Superior temporal gyrus (tissue), 1 donor: ENCODE data around the gene BNIPL.

Source experiments
- DNase-seq: peaks from one replicate; pipeline ENCODE4 v3.0.0-alpha.2; 2016; ENCODE audit errors: extremely low spot score

The BNIPL gene

DNA sequence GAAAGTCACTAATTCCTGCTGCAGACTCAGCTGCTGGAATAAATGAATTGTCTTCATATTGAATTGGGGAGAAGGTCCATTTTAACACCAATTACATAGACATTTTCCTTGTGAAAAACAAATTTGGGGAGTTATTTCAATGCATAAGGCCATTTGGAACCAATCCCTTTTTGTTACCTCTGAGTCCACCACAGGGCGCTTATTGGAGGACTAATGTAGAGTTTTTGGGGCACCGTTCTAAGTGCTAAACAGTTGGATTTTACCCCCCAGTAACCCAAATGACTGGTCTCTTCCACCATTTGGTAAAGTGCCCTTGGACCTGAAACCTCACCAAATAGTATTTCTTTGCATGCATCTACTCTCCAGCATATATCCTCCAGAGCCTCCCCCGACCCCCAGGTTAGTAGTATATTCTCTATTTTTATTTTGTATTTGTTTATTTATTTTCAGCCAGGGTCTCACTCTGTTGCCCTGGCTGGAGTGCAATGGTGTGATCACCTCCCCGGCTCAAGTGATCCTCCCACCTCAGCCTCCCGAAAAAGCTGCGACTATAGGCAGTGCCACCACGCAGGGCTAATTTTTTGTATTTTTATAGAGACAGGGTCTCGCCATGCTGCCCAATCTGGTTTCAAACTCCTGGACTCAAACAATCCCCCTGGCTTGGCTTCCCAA lies 26.6 kb upstream of the BNIPL start:
- DNase-seq: peak; percentile 2

DNA sequence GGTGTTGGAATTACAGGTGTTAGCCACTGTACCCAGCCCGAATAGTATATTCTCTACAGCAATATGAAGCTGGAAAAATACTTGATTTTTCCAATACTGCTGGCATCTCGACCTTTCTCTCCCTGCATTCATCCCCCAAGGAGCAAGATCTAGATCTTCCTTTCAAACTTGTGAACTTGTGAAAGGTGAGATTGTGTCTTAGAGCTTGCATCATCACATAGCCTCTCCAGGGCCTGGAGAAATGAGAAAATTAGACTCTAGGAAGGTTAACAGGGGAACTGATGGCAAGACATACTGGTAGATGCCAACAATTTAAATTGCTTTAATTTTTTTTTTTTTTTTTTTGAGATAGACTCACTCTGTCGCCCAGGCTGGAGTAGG lies 26.1 kb upstream of the BNIPL start:
- DNase-seq: peak; percentile 2

DNA sequence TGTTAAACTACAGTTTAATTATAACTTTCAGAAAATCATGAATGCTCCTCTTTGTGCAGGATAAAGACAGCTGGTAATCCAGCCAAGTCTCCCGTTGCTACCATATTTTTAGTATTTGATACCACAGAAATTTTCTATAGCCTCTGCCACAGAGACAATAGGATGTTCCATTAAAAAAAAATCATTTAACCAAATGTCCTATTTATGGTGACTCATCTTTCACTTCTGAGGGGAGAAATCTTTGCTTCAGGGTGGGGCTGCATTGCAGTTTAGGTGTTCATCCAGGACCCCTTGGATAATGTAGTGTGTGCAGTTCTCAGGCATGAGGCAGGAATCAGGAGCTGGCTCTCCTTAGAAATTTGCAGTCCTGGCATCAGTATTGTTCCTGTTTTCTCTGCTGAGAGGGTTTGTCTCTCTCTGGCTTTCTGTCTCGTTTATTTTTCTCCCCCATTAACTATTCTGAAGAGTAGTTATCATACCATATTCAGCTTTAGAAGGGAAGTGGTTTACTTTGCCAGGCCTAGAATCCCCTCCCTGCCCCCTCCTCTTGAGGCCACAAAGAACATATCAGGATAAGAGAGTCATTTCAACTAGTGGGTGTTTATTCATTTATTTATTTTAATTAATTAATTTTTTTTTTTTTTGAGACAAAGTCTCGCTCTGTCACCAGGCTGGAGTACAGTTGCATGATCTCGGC lies 25.1 kb upstream of the BNIPL start:
- DNase-seq: peak; percentile 7

DNA sequence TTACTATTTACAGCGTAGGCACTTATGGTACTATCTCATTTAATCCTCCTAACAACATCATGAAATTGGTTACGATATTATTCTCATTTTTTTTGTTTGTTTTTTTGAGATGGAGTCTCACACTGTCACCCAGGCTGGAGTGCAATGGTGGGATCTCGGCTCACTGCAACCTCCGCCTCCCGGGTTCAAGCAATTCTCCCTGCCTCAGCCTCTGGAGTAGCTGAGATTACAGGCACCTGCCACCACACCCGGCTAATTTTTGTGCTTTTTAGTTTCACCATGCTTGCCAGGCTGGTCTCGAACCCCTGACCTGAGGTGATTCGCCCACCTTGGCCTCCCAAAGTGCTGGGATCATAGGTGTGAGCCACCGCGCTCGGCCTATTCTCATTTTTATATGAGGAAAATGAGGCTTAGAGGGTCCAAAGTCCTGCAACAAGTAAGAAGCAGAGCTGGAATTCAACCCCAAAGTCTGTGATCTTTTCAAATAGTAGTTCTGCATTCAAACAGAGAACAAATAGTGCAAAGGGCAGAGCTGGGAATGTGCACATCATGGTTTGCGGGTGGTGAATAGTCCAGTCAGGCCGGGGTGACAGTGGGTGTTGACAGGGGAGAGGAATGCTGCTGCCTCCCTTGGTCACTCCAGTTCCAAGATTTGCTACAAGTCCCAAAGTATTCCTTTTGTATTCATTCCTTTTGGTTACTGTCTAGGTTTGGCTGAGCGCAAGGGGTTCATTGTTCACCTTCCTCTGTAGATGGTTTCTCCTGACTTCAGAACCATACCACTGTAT lies 23.5 kb upstream of the BNIPL start:
- DNase-seq: no peak

DNA sequence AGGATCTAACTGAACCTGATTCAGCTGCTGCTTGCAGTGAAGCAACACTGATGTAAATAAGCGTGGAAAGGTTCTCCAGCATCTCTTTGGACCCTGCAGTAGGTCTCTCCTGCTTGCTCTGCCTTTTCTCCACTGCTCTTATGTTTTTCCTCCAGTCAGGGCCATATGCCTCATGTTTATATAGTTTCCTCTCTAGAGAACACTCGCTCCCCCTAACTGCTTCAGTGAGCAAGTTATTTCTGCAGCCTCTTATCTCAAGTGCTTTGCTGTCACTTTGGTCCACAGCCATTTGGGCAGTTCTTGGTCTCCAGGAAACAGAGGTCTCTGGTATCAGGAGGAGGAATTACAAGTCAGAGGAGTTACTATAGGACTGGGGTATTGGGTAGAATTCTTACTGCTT lies 22.9 kb upstream of the BNIPL start:
- peak; percentile 6 for DNase-seq

DNA sequence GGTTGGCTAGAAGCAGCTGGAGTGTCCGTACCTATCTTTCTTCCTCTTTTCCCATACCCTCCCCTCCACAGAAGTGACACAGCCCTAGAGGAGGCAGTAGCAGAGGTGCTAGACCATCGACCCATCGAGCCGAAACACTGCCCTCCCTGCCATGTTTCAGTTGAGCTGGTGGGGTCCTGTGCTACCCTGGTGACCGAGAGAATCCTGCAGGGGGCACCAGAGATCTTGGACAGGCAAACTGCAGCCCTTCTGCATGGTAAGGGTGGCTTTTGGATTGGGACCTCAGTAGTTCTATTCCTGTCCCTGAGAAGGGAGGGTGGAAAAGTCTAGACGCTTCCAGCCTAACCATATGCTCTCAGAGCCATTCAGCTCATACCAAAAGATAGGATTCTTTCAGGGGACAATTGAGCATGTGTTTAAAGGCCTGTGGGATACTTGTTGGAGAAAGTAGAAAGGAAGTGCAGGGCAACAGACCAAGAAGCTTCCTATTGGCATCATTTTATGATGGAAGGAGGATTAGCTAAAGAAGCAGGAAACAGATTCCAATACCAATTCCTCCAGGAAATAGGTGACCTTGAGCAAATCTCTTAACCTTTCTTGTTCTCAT lies 11.7 kb upstream of the BNIPL start:
- DNase-seq: peak; percentile 85

DNA sequence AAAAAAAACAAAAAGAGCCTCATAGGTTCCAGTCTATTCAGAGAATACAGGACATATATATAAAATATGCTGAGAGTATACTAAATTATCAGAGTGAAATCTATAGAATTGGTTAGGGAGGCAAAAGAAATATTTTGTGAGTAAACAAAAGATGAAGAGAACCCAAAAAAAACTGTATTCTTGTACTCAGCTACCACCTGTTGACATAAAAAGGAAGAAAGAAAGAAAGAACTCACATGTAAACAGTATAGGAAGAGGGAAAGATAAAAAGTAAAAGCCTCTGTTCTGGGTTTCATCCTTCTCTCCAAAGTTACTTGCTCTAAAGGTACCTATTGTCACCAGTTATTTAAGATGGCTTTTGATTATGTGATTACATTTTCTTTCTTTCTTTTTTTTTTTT lies 9.9 kb upstream of the BNIPL start:
- DNase-seq: no peak

DNA sequence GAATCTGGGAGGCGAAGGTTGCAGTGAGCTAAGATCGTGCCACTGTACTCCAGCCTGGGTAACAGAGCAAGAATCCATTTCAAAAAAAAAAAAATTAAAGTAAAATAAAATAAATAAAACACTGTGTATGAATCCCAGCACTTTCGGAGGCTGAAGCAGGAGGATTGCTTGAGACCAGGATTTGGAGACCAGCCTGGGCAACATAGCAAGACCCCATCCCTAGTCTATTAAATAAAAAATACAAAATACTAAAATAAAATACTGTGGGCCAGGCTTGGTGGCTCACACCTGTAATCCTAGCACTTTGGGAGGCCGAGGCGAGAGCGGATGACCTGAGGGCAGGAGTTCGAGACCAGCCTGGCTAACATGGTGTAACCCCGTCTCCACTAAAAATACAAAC lies 4.2 kb upstream of the BNIPL start:
- no peak for DNase-seq

DNA sequence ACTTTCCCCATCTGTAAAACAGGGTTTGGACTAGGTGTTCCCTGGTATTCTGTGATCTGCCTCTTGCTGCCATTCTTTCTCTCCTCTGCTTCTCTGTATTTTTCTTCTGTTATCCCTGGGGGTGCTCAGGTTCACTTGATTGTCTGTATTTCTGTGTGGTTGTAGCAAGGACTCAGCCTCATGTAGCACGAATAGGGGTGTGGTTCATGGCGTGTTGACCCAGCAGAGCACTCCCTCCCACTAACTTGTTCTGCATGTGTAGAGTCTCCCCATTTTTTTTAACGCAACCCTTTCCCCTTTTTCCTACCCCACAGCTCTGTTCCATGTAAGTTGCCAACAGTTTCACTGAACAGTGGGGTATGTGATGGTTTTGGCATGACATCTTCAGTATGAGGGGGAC lies 1.2 kb upstream of the BNIPL start:
- DNase-seq: no peak

DNA sequence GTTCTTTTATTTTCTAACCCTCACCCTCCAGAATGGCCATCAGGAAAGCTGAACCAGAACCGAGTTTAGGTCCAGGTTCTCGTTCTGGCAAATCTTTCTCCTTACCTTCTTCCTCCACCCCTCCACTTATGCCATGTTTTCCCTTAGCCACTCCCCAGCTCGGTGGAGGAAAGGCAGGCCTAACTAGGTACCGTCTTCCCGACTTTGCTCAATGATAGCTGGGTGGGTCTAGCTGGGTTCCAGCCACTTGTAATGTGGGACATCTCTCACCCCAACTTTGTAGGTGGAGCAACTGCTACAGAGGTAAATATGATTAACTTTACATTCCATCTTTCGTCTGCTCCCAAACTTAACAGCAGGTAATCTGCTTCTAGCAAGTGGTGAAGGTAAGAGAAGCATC lies 646 bp downstream of the BNIPL start:
- DNase-seq: no peak

DNA sequence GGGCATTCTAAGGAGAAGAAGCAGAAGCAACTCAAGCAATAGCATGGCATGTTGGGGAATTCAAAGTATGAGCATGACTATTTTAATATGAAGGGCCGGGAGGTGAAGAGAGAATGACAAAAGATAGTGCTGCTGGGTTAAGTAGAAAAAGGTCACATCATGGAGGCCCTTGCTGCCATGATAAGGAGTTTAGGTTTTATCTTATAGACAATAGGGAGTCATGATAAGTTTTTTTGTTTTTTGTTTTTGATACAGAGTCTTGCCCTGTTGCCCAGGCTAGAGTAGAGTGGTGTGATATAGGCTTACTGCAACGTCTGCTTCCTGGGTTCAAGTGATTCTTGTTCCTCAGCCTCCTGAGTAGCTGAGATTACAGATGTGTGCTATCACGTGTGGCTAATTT lies 3.1 kb downstream of the BNIPL start:
- no peak for DNase-seq

DNA sequence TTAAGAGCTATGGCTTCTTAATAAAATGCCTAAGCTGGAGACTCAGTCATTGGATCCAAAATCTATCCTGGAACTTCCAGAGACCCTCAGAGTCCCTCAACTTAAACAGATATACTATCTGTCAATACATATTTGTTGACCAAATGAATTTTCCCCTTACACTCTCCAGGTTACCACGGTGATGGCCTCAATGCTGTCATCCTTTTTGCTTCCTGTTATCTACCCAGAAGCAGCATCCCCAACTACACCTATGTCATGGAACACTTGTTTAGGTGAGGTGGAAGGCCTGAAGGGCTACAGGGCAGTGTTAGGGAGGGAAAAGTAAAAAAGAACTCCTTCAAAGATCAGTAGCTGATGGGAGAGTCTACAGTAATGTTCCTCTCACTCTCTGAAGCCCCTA lies 6.8 kb downstream of the BNIPL start:
- DNase-seq: no peak

DNA sequence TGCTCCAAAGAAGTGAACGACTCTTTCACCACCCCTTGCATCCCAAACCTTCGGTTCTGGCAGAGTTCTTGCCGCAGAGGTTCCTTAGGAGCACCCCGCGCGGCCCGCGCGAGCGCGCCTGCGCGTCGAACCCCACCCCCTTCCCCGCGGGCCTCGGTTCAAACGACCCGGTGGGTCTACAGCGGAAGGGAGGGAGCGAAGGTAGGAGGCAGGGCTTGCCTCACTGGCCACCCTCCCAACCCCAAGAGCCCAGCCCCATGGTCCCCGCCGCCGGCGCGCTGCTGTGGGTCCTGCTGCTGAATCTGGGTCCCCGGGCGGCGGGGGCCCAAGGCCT lies 11.2 kb downstream of the BNIPL start, which contains the start of gene C1orf56:
TSS of gene C1orf56 (plus strand) at position 161 of the 334 bp plus-strand sequence. CDS start at position 258, 97 bp downstream.
- DNase-seq: no peak

DNA sequence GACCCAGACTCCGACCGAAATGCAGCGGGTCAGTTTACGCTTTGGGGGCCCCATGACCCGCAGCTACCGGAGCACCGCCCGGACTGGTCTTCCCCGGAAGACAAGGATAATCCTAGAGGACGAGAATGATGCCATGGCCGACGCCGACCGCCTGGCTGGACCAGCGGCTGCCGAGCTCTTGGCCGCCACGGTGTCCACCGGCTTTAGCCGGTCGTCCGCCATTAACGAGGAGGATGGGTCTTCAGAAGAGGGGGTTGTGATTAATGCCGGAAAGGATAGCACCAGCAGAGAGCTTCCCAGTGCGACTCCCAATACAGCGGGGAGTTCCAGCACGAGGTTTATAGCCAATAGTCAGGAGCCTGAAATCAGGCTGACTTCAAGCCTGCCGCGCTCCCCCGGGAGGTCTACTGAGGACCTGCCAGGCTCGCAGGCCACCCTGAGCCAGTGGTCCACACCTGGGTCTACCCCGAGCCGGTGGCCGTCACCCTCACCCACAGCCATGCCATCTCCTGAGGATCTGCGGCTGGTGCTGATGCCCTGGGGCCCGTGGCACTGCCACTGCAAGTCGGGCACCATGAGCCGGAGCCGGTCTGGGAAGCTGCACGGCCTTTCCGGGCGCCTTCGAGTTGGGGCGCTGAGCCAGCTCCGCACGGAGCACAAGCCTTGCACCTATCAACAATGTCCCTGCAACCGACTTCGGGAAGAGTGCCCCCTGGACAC lies 11.7 kb downstream of the BNIPL start:
- DNase-seq: peak; percentile 63

DNA sequence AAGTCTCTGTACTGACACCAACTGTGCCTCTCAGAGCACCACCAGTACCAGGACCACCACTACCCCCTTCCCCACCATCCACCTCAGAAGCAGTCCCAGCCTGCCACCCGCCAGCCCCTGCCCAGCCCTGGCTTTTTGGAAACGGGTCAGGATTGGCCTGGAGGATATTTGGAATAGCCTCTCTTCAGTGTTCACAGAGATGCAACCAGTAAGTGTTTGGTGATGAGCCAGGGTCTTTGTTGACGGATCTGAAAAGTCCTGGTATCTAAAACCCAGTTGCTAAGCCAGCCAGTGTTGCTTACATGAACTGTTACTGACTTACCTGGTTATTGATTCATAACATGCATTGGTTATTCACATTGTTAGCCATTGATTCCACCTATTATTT lies 12.3 kb downstream of the BNIPL start:
- DNase-seq: peak; percentile 25

DNA sequence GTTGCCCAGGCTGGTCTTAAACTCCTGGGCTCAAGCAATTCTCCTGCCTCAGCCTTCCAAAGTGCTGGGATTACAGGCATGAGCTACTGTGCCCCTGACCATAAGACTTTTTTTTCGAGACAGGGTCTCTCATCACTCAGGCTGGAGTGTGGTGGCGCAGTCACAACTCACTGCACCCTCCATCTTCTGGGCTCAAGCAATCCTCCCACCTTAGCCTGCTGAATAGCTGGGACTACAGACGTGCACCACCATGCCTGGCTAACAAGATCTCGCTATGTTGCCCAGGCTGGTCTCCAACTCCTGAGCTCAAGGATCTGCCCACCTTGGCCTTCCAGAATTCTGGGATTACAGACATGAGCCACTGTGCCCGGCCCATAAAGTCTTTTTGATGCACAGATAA lies 13.1 kb downstream of the BNIPL start:
- DNase-seq: no peak

DNA sequence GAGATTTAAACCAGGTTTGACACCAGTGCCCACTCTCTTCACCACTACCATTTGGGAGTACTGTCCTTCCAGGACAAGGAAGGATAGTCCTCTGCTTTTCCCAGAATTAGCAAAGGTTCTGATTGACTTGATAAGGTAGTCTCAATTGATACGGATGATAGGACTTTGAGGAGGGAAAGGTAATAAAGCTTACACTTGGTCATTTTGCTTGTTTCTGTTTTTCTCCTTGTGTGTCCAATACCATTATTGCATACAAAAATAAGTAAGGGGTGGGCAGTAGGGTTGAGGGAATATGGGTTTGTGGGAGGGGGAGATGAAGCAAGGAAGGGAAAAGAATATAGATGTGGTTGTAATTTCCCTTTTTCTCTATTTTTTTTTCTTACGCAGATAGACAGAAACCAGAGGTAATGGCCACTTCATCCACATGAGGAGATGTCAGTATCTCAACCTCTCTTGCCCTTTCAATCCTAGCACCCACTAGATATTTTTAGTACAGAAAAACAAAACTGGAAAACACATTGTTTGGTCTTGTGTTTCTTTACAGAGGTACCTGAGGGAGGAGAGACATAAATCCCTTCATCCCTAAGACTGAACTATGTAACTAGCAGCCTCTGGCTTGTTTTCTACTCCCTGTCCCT lies 13.8 kb downstream of the BNIPL start:
- no peak for DNase-seq

DNA sequence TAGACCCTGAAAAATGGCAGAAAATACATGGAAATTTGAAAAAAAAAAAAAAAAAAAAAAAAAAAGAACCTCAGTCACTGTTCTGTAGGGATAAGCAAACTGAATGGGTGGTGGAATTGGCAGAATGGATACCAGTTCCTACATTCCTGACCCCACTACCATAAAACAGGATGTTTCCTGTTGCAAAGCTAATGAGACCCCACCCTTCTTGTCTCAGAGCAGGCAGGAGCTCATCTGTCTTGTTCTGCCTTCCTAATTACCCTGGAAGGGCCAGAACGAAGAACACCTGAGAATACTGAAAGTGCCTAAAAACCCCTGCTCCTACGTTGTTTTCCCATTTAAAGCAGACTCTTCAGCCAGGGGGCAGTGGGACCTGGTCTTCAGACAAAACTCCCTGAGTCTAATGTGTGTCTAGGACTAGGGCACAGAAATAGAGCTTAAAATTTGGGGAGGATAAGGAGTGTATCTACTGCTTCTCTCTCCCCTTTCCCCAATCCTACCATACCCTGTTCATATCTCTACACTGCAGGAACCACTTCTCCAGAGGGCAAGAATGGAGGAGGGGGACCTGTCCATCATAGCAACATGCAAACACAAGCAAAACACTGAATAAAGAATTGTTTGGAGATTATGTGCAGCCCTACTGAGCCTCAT lies 15.1 kb downstream of the BNIPL start:
- no peak for DNase-seq

DNA sequence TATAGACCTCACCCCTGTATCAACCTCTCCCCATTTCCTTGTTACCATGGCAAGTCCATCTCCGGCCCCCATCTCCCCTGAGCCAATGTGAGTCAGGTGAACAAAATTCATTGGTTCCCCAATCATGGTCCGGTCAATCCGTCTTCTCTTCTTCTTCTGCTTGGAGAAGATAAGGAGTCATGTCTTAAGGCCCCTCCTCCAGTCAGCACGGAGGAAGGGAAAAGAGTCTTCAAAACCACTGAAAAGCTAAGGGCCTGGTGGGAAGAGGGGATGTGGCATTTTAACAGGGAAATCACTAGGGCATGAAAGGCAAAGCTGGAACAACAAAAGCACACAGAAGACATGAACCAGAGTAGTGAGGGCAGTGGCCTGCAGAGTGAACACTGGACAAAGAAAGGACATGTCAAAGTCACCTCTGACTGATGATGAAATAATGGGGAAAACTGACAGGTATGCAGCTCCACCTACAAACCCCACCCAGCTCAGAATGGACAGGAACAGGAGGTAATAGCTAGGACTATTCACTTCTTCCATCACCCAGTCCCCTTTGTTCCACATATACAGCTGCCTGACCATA lies 18.7 kb downstream of the BNIPL start:
- no peak for DNase-seq

DNA sequence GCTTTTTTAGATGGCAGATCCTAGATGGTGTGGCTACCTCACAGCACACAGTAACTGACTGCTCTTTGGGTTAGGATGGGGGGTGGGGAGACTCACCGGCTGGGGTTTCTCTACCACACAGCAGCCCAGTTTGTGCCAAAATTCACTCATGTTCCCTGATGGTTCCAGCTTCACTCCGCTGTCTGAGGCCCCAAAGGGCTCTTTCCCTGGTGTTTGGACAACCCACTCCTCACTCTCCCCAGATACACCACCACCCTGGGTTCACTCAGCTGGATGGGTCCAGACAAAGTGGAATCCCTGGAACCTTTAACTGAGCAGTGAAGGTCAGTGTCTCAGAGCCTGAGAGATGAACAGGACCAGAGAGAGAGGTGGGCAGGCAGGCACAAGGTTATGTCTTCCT lies 19.2 kb downstream of the BNIPL start:
- DNase-seq: no peak

DNA sequence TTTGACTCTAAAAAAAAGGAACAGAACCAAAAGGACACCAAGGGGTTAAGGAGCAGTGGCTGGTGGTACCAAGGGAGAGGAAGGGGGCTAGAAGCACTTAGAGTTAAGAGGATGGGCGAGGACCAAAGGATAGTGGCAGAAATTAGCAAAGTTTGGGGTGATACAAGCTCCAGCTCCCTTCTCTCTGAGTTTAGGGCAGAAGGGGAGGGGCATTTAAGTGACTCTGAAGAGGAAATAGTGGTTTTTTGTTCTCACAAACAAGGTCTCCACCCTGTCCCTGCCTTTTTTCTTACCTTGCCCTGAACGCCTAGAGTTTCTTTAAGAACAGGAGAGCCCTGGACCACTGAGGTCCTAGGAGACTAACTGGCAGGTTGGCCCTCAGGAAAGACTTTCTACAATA lies 19.8 kb downstream of the BNIPL start:
- DNase-seq: no peak
